HEK293T (cell line): ENCODE measurements around the gene ALG12.

Experiments used
- CTCF ChIA-PET: fragments of 350-600 bp; formaldehyde crosslinking; extraction: SDS; loops from one replicate; lab custom pipeline; 2021; ENCODE audit warnings: antibody characterized with exemption, inconsistent platforms; lab: Yijun Ruan, JAX
- POLR2A ChIA-PET: fragments of 350-600 bp; formaldehyde crosslinking; extraction: SDS; loops from one replicate; lab custom pipeline; 2020; ENCODE audit warnings: antibody characterized with exemption, inconsistent platforms; lab: Yijun Ruan, JAX
- DNase-seq: peaks from one replicate; pipeline ENCODE4 v3.0.0; 2012; ENCODE audit warnings: mixed read lengths; ENCODE audit errors: extremely low spot score
- ARNT ChIP-seq: fragments of 450-650 bp; IDR thresholded peaks from 2 replicates; pipeline ENCODE4 v1.6.1; 2017; ENCODE audit warnings: mild to moderate bottlenecking
- BHLHE40 ChIP-seq: fragments of 450-650 bp; IDR thresholded peaks from 2 replicates; pipeline ENCODE4 v1.6.1; 2016; ENCODE audit warnings: mild to moderate bottlenecking, moderate library complexity, borderline replicate concordance
- CTBP1 ChIP-seq: fragments of 450-650 bp; IDR thresholded peaks from 2 replicates; pipeline ENCODE4 v1.6.1; 2016; ENCODE audit warnings: borderline replicate concordance
- ELF4 ChIP-seq: fragments of 450-650 bp; IDR thresholded peaks from 2 replicates; pipeline ENCODE4 v1.6.1; 2017; ENCODE audit warnings: antibody characterized with exemption
- FOXA1 ChIP-seq: fragments of 450-650 bp; IDR thresholded peaks from 2 replicates; pipeline ENCODE4 v1.6.1; 2016; ENCODE audit warnings: mild to moderate bottlenecking
- FOXK2 ChIP-seq: fragments of 450-650 bp; IDR thresholded peaks from 2 replicates; pipeline ENCODE4 v1.6.1; 2016; ENCODE audit warnings: mild to moderate bottlenecking
- FOXM1 ChIP-seq: fragments of 450-650 bp; IDR thresholded peaks from 2 replicates; pipeline ENCODE4 v1.6.1; 2017; ENCODE audit warnings: mild to moderate bottlenecking, borderline replicate concordance
- HDGF ChIP-seq: fragments of 450-650 bp; IDR thresholded peaks from 2 replicates; pipeline ENCODE4 v1.6.1; 2017; ENCODE audit warnings: antibody characterized with exemption, borderline replicate concordance
- L3MBTL2 ChIP-seq: fragments of 450-650 bp; conservative IDR thresholded peaks from 2 replicates; pipeline ENCODE4 v1.6.1; 2016; ENCODE audit warnings: mild to moderate bottlenecking
- LEF1 ChIP-seq: fragments of 450-650 bp; IDR thresholded peaks from 2 replicates; pipeline ENCODE4 v1.6.1; 2017; ENCODE audit warnings: mild to moderate bottlenecking, borderline replicate concordance
- NFRKB ChIP-seq: fragments of 450-650 bp; IDR thresholded peaks from 2 replicates; pipeline ENCODE4 v1.6.1; 2016; ENCODE audit warnings: mild to moderate bottlenecking, moderate library complexity
- PKNOX1 ChIP-seq: fragments of 450-650 bp; IDR thresholded peaks from 2 replicates; pipeline ENCODE4 v1.6.1; 2016
- SP1 ChIP-seq: fragments of 450-650 bp; IDR thresholded peaks from 2 replicates; pipeline ENCODE4 v1.6.1; 2017
- SUZ12 ChIP-seq: fragments of 450-650 bp; IDR thresholded peaks from 2 replicates; pipeline ENCODE4 v1.6.1; 2016; ENCODE audit warnings: mild to moderate bottlenecking
- TARDBP ChIP-seq: fragments of 450-650 bp; IDR thresholded peaks from 2 replicates; pipeline ENCODE4 v1.6.1; 2016
- ZNF384 ChIP-seq: fragments of 450-650 bp; IDR thresholded peaks from 2 replicates; pipeline ENCODE4 v1.6.1; 2016

The ALG12 gene

DNA sequence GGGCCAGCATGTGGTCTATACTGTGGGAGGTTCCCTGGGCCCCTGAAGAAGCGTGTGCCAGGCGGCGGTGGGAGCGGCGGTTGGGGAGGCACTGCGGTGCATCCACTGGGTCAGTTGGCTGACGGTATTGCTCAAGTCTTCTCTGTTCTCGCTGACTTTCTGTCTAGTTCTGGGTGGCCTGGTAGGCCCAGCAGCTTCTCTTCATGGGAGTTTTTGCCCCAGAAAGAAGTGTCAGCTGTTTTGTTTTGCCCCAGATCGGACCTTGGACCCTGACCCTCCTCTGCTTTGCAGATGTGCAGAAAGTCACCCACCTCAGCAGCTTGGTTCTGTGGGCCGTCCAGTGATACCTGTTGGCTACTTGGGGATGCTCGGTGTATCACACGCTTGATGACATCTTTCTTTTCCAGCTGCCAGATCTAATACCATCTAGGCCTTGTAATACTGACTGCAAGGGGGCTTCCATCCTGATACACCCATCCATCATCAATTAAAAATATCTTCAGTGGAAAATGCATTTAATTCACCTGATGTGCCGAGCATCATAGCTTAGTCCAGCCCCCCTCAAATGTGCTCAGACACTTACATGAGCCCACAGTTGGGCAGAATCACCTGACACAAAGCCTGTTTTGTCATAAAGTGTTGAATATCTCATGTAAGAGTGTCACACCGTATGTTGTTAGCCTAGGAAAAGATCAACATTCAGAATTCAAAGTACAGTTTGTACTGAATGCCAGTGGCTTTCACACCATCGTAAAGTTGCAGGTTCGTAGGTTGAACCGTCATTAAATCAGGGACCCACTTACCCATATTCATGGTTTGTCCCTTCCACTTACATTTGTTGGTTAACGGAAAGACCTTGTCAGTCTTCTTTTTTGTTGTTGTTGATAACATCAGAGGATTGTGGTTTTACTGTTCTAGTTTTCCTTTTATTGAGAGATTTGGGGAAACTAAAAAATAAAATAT lies 50.7 kb downstream of the ALG12 start:
- CTCF ChIA-PET: no interaction called here
- POLR2A ChIA-PET: no interaction called here
- DNase-seq: no peak
- TF ChIP-seq ZNF384 (no peak), ELF4 (no peak), ARNT (no peak), TARDBP (no peak), PKNOX1 (no peak), CTBP1 (no peak), HDGF (no peak), FOXA1 (no peak), SUZ12 (no peak), SP1 (no peak)

GRCh38 chr22:49866646-49867045 lies 51.6 kb downstream of the ALG12 start:
- DNase-seq: no peak
- TF ChIP-seq L3MBTL2: no peak
- no peak for TF ChIP-seq CTBP1
- ChIA-PET POLR2A (no interaction called here), CTCF (no interaction called here)

- no peak for TF ChIP-seq L3MBTL2
- TF ChIP-seq CTBP1: no peak
- no peak for TF ChIP-seq SP1
- TF ChIP-seq NFRKB: no peak
- TF ChIP-seq ARNT: no peak
- CTCF ChIA-PET: no interaction called here
- POLR2A ChIA-PET: no interaction called here
These were observed 52.1 kb downstream of the ALG12 start for GRCh38 chr22:49866134-49866533.

GRCh38 chr22:49865156-49865555 lies 53.1 kb downstream of the ALG12 start:
- ChIA-PET CTCF (no interaction called here), POLR2A (no interaction called here)
- no peak for DNase-seq
- TF ChIP-seq PKNOX1: no peak
- TF ChIP-seq FOXA1: no peak
- TF ChIP-seq CTBP1: no peak
- no peak for TF ChIP-seq NFRKB
- TF ChIP-seq FOXK2: no peak

More at GRCh38 chr22:49866134-49866533, 52.1 kb downstream of the ALG12 start:
- no peak for DNase-seq

DNA sequence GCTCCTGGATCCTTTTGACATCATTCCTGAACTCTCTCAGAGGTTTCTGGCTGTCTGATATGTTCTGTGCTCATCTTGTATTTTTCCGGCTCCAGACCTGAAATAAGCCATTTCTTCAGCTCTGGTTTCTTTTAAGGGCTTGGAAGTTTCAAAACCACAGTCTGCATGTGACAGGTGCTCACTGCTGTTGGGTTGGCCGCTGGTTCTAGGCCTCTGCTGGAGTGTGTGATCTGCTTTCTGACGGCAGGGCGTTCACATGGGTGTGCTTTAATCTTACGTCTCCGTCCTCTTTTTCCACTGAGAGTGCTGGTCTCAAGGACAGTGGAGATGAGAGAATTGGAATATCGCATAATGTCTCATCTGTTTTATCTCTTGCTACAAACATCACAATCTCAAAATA lies 54.3 kb downstream of the ALG12 start:
- CTCF ChIA-PET: no interaction called here
- POLR2A ChIA-PET: no interaction called here
- TF ChIP-seq ZNF384: no peak
- TF ChIP-seq SP1: no peak
- TF ChIP-seq BHLHE40: no peak
- TF ChIP-seq TARDBP: no peak
- no peak for TF ChIP-seq HDGF
- no peak for TF ChIP-seq ARNT
- TF ChIP-seq PKNOX1: no peak
- no peak for DNase-seq

- TF ChIP-seq HDGF (no peak), ARNT (no peak), PKNOX1 (no peak), L3MBTL2 (no peak), FOXM1 (no peak), ELF4 (no peak), SUZ12 (no peak), BHLHE40 (no peak)
- ChIA-PET CTCF (no interaction called here), POLR2A (no interaction called here)
- no peak for DNase-seq
These were observed 55.8 kb downstream of the ALG12 start for GRCh38 chr22:49862496-49862776.

GRCh38 chr22:49861642-49862495 lies 56.4 kb downstream of the ALG12 start:
- CTCF ChIA-PET: no interaction called here
- TF ChIP-seq SP1 (no peak), LEF1 (no peak), FOXK2 (no peak), BHLHE40 (no peak), FOXA1 (no peak), L3MBTL2 (no peak), PKNOX1 (no peak), ELF4 (no peak), HDGF (no peak), NFRKB (no peak), ARNT (no peak), FOXM1 (no peak), TARDBP (no peak), CTBP1 (no peak), ZNF384 (no peak), SUZ12 (no peak)
- POLR2A ChIA-PET: no interaction called here
- no peak for DNase-seq
